Measurements from ENCODE around the gene ATL3.
A peak's percentile ranks its signal among the peaks of the same experiment; 100 is the strongest.
"Not testable (repeated sequence)": the region's sequence is repeated elsewhere in the genome, so short reads cannot be mapped to it uniquely, and the experiment has no call there.

ATL3 gene, protein sequence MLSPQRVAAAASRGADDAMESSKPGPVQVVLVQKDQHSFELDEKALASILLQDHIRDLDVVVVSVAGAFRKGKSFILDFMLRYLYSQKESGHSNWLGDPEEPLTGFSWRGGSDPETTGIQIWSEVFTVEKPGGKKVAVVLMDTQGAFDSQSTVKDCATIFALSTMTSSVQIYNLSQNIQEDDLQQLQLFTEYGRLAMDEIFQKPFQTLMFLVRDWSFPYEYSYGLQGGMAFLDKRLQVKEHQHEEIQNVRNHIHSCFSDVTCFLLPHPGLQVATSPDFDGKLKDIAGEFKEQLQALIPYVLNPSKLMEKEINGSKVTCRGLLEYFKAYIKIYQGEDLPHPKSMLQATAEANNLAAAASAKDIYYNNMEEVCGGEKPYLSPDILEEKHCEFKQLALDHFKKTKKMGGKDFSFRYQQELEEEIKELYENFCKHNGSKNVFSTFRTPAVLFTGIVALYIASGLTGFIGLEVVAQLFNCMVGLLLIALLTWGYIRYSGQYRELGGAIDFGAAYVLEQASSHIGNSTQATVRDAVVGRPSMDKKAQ

DNA sequence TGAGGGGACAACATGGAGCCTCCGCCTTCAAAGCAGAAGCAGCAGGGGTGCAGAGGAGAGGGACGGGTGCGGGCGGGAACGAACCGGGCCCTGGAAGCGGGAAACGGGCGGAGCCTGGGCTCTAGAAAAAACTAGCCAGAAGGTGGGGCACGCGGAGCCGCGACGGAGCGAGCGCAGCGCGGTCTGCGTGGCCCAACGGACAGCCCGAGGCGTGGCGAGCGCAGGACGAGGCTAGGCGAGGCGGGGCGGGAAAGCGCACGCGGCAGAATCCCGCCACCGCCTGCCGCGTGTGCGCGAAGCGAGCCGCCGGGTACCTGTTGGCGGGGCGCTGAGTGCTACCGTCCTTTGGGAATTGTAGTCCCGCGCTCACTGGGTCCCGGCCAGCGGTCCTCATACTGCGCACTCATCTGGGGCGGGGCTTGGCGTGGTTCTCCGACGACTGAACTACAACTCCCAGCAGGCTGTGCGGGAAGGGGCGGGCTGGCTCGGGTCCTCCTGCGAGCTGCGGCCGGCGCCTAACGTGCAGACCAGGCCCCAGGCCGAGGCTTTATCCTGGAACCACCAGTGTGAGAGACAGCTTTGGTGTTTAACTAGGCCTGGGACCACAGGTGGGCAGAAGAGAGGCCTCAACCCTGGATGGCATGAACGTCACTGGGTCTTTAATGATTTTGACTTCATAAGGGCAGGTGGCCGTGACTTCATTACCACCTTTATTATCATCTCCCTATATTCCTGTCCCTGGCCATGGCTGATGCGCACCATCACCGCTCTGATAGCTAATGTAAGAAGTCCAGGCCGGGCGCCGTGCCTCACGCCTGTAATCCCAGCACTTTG is at the start of gene ATL3:
Gene ATL3 (minus strand): TSS at position 55 of the 834 bp plus-strand sequence. CDS start 41 bp downstream, at position 14.
- peak; percentile 96 for DNase-seq

DNA sequence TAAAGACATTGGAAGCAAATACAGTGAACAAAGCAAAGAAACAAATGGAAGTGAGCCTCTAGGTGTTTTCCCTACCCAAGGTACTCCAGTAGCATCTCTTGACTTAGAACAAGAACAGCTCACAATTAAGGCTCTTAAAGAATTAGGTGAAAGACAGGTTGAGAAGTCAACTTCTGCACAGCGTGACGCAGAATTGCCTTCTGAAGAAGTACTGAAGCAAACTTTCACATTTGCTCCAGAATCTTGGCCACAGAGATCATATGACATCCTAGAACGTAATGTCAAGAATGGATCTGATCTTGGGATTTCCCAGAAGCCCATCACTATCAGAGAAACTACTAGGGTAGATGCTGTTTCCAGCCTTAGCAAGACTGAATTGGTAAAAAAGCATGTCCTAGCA is 49.4 kb upstream of the ATL3 start:
- DNase-seq, result no peak

DNA sequence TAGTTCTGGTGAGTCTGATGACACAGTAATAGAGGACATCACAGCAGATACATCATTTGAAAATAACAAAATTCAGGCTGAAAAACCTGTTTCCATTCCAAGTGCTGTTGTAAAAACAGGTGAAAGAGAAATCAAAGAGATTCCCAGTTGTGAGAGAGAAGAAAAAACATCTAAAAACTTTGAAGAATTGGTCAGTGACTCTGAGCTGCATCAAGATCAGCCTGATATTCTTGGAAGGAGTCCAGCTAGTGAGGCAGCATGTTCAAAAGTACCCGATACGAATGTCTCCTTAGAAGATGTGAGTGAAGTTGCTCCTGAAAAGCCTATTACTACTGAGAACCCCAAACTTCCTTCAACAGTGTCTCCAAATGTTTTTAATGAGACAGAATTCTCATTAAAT is 48.8 kb upstream of the ATL3 start:
- DNase-seq, result no peak

DNA sequence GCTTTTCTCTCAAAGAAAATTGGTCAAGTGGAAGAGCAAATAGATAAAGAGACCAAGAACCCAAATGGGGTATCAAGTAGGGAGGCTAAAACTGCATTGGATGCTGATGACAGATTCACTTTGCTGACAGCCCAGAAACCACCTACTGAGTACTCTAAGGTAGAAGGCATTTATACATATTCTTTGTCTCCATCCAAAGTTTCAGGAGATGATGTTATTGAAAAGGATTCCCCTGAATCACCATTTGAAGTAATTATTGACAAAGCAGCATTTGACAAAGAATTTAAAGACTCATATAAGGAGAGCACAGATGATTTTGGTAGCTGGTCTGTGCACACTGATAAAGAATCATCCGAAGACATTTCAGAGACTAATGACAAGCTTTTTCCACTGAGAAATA is 47.8 kb upstream of the ATL3 start:
- no peak for DNase-seq

DNA sequence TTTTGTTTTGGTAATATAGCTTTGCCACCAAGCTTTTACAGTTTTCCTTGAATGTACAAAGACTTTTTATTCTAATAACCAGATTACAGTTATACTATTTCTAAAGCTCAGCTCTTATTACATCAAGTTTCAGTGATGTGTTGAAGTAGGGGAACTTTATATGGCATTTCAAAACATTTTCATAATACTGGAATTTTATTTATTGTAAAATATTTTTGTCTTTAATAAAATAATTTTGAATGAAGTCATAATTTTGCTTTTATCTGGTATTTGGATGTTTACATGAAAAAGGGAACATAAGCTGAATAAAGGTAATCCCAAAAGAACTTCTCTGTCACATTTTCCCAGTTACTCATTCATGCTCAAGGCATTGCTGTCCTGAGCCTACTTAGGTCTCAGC is 44.9 kb upstream of the ATL3 start:
- no peak for DNase-seq

DNA sequence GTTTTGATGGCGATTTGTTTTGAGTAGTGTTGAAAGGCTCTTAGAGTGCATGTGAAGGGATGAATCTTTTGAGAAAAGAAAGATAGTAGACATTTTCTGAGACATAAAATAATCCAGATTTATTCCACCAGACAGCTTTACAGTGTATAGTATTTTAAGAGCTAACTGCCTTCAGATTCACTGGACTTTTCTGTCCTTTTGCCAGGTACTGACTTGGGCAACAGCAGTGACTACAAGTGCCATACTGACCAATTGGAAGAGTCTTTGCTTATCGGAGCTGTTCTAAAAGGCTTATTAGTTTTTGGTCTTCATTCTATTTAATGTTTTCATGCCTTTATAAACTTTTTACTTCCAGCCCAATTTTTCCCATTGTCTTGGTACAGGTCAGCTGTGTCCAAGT is 42.6 kb upstream of the ATL3 start:
- DNase-seq, result no peak

DNA sequence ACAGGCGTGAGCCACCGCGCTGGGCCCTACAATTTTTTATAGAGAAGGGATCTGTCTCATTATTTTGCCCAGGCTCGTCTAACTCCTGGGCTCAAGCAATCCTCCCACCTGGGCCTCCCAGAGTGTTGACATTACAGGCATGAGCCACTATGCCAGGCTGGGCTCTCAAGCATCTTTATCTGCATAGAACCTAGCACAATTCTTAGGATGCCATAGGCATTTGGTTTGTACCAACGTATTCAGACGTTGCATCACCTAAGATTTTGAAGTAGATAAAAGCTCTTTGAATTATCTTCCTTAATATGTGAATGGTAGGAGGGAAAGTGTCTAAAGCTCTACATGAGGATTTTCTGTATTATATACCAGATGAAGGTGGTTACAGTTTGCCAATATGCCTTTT is 40.7 kb upstream of the ATL3 start:
- DNase-seq, result no peak

DNA sequence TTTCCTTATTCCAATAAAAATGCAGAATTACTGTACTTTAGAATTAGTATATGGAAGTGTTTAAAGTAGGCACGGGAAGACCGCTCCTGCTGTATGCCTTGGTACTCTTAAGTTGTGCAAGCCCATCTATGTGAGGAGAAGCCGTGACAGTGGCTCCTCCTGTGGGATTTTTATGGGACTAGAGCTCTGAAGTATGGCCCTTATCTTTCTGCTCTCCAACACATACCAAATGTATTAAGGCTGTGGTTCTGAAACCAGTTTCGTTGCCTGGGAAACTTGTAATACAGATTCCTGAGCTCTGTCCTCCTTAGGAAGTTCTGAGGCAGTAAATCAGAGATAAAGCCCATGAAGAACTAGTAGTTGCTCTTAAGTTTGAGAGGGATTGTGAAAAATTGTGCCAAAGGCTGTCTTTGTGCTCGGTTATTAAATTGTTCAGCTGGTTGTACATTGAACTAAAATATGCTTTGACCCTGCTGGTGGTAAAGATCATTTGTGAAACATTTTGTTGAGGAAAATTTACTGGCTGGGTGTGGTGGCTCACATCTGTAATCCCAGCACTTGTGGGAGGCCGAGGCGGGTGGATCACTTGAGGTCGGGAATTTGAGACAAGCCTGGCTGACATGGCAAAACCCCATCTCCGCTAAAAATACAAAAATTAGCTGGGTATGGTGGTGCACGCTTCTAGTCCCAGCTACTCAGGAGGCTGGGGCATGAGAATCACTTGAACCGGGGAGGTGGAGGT is 39.5 kb upstream of the ATL3 start:
- DNase-seq, result no peak

DNA sequence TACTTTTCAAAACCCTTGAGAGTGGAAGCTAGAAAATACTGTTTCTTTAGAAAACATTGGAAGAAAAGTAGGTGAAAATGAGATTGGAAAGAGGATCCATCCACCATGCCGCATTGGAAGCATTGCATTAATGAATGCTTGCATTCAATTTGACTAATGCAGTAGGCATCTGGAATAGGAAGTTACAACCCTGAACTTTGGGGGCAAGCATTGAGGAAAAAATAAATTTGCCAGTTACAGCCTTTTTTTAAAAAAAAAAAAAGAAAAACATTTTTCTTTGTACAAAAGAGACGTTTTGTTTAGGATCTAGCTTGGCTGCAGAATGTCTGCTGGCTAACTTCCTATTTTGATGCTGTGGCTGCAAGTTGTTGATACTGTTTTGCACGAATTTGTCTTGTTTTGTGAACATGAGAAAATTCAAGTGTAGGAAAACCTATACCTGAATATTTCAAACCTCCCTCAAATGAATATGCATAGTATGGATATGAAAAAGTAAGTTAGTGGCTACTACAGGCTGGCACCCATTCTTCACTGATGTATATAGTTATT is 38.2 kb upstream of the ATL3 start:
- DNase-seq, result peak in 1 of 2 donors; percentile 28

DNA sequence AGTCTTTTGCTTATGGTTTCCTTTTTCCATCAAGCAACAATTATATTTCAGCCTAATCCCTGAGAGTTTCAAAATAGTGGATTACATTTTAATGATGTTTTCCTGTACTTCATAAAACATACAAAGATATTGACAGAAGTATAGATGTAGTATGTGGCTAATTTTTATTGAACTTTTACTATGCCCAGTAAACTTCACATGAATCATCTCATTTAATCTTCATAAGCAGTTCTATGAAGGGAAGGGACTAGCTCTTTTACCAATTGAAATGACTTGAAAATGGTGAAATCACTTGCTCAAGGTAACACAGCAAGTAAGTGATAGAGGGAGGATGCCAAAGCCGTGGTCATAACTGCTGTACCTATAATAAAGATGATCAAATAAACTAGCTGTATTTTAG is 37.6 kb upstream of the ATL3 start:
- no peak for DNase-seq

DNA sequence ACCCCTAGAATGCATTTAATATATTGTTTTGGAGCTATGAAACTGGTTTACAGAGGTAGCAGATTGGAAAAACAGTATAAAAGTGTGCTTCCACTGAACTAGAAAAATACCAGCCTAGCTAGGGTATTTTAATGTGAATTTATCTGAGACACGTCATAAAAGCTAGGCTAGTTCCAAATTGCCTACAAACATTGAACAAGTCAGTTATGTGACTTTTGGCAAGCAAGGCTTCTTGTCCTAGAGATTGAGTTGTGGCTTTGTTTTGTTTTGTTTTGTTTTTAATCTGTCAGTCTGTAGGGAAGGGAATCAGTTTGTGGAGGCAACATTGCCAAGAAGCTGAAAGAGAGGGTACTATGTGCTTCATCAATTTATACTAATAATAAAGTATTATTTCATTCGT is 34.4 kb upstream of the ATL3 start:
- peak in 1 of 2 donors; percentile 64 for DNase-seq

DNA sequence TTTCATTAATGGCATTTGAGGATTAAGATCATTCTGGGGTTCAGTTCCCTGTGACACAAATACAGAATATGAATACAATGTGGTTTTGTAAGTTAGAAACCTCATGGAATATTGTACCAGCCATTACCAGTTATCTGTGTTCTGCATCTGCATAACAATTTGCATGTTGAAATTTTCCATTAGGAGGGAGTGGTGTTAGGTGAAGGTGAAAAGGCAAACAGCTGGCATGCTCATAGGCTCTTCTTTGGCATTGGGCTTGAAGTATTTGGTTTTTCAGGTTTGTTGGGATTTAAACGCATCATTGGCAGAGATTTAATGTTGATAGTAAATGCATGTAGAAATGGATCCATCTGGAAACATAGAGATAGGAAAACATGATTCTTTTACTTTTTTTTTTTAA is 28.7 kb upstream of the ATL3 start:
- DNase-seq, result no peak

DNA sequence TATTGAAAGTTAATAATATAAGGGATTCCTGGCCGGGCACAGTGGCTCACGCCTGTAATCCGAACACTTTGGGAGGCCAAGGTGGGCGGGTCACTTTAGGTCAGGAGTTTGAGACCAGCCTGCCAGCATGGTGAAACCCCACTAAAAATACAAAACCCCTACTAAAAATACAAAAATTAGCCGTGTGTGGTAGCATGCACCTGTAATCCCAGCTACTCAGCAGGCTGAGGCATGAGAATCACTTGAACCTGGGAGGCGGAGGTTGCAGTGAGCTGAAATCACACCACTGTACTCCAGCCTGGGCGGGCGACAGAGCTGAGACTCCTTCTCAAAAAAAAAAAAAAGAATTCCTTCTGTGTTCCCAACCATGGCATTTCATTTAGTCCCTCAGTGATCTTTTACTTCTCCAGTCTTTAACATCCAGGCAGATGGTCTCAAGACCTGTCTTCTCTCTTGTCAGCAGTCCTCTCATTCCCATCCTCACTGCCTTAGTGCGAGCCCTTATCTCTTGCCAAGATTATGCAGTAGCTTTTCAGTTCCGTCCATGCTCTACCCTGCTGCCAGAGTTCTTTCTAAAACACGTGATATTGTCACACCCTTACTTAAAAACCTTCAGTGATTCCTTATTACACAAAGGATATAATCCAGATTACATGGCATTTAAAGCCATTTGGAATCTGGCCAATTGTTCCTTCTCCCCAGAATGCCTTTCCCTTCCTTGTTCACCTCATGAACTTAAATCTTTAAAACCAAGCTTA is 28.0 kb upstream of the ATL3 start:
- DNase-seq, result no peak

DNA sequence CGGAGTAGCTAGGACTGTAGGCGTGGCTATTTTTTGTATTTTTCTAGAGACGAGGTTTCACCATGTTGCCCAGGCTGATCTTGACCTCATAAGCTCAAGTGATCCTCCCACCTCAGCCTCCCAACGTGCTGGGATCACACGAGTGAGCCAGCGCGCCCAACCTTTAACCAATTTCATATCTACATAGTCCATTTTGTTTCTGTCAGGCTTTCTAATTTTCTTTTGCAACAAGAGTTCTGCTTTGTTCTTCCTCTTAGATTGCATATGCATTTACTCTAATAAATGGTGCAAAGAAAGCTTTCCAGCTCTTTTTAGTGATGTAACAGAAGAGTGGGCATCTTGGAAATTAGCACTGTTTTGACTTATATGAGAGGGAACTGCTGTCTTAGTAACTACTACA is 23.4 kb upstream of the ATL3 start:
- no peak for DNase-seq

DNA sequence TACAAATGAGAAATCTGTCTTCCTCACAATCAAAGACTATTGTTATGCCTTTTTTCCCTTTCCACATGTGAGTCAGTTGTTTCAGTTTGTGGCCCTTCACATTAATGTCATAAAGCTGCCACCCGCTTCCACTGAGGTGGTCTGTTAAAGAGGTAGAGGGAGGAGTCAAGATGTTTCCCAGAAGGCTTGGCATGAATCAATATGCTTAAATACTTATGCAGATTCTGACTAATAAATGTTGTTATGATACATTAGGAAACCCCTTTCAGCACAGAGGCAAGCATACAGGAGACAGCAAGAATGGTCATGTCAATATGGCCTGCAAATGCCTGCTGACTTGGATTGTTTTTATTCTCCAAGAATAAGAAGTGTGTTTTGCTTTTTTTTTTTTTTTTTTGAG is 16.7 kb upstream of the ATL3 start:
- DNase-seq, result no peak

DNA sequence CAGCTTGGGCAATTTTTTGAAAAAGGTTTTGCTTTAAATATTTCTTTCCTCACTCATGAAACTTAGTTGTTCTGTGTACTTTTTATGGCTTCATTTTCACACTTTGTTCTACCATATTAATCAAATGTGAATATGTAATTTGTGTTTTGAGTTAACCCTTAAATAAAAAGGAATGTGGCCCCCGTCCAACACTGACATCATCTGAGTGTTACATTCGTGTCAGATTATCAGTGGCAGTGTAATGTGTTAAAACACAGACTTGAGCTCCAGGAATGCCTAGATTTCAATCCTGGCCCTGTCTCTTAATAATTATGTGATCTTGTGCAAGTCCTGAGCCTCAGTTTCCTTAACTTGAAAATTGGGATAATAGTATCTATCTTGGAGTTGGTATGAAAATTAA is 15.8 kb upstream of the ATL3 start:
- no peak for DNase-seq

DNA sequence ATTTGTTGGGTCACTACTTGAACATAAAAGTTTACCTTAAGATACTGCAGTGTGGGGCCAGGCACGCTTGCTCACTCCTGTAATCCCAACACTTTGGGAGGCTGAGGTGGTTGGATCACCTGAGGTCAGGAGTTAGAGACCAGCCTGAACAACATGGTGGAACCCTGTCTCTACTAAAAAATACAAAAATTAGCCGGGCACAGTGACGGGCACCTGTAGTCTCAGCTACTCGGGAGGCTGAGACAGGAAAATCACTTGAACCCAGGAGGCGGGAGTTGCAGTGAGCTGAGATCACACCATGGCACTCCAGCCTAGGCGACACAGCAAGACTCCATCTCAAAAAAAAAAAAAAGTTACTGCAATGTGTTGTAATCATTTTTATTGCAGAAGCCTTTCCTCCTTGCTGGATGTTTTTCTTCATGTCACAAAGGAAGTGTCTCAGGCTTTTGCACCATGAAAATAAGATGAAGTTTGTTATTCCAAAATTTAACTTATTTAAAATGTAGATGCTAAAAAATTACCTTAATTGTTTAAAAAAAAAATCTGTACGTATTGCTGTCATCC is 14.1 kb upstream of the ATL3 start:
- not testable (repeated sequence) for DNase-seq

DNA sequence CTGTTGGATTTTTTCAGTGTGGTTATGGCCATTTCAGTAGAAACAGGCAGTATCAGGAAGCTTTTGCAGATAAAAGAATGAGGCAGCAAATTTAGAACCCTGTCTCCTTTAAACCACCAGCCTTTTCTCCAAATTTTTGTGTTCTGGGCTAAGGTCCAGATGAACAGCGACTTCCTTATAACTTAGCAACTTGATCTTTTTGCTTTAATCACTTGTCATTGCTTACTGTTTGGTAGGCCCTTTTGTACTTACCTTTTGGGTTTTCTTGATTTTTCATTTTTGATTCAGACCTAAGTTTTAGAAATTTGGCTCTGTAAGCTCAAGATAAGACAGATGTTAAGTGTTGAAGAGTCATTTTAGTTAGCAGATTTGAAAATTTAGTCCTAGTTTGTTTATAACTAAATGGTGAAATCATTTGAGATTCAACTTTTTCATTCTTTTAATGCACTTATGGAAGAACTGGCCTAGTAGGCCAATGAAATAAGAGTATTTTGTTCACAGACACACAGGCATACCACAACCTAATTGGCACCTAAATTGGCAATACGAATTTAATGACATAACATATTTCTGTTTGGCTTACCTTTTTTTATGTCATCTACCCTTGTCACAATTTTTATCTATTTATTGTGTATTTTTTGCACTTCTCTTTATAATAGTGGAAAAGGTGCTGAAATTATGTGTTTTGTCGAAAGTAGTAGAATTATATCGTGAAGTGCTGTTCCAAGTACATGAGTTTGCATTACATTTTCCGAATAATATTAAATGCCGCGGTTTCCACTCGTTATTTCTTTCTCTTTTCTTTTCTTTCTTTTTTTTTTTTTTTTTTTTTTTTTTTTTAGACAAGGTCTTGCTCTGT is 12.2 kb upstream of the ATL3 start:
- peak in 1 of 2 donors; percentile 32 for DNase-seq

DNA sequence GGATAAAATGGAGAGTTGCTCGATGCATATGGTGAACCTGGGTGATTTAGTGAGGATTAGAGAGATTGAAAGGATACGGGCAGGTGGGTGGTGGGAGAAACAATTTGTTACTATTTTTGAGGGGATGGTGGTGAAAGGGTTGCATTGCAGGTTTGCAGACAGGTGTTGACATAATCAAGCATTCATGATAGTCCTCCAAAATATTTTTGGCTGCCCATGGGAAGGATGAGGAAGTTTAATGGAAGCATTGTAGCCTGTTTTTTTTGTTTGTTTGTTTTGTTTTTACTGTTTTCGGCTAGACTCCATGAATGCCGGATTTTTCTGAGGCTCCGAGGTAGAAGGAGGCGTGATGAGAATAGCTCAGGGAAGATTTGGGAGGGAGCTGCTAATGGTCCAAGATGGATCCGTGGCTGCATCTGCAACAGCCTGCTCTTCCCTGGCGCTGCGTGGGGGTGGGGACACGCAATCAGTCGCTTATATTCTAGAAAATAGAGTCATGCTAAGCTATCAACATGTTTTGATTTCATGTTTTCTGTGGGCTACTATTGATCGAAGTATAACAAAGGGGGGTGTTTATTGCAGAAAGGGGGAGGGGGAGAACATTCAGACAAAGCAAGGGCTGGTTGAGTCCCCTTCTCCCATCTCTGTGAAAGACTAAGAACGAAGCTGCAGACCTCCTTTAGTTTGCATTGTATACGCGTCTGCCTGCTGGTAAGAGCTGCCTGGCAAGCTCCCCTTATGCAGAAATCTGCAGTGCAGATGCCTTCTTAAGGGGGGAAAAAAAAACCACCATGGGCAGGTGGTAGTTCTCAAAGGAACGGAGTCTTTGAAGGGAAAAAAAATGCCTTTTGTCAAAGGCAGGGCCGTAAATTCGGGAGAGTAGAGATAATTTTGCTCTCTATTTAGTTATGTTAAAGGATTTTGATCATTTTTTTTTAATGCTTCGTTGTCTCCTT is 11.2 kb upstream of the ATL3 start:
- DNase-seq, result peak; percentile 55 to 62

Measured in hippocampal formation (tissue), 2 donors.